Cardiac septum (tissue), 1 donor: ENCODE results near the gene ORAI2. TPM values are rescaled to one million over a fixed set of nuclear protein-coding genes. Genes with fewer than 3 reads are reported as not detected.

Source experiments
- DNase-seq: peaks from one replicate; pipeline ENCODE4 v3.0.0-alpha.2; 2020; ENCODE audit warnings: low spot score
- intact Hi-C: fragments of 100-400 bp; cut with DNase I; formaldehyde crosslinking; loops from one replicate; pipeline ENCODE4 v1.14.0; 2022
- total RNA-seq: library from RNA; stranded (reverse); fragmentation: NEBNext Ultra II Directional; extraction: Animal tissue kit (Norgen Biotek cat#: 25700); gene quantifications from one replicate; pipeline ENCODE4 v1.2.1, GENCODE V29; 2021
- donor health status: DM: no; HTN: no; CAD: no.

The ORAI2 gene
- total RNA-seq, 1 donor from 2014 or later, result 6.8 TPM

GRCh38 chr7:102410918-102411317 is 22.5 kb upstream of the ORAI2 start:
- intact Hi-C loops, result loop anchor here (5.0 kb wide), 1 partner anchor 56 kb away; no protein-coding TSS in a partner anchor
- no peak for DNase-seq

- DNase-seq, result peak; percentile 84
- intact Hi-C loops, result loop anchor here (5.0 kb wide), 1 partner anchor 55 kb away; no protein-coding TSS in a partner anchor
These were observed 20.8 kb upstream of the ORAI2 start for GRCh38 chr7:102412548-102412947.

GRCh38 chr7:102413091-102413490 is 20.3 kb upstream of the ORAI2 start:
- intact Hi-C loops, result loop anchor here (5.0 kb wide), 1 partner anchor 54 kb away; no protein-coding TSS in a partner anchor
- DNase-seq, result no peak

GRCh38 chr7:102413611-102414010 is 19.8 kb upstream of the ORAI2 start:
- no peak for DNase-seq
- intact Hi-C loops, result loop anchor here (5.0 kb wide), 1 partner anchor 54 kb away; no protein-coding TSS in a partner anchor

- DNase-seq, result peak; percentile 80
- intact Hi-C loops, result no loop called here
These were observed 17.6 kb upstream of the ORAI2 start for GRCh38 chr7:102415685-102416225.

- no peak for DNase-seq
- intact Hi-C loops, result no loop called here
These were observed 17.0 kb upstream of the ORAI2 start for GRCh38 chr7:102416406-102416805.

- intact Hi-C loops, result no loop called here
- DNase-seq, result no peak
These were observed 16.3 kb upstream of the ORAI2 start for GRCh38 chr7:102417105-102417504.

GRCh38 chr7:102418592-102418991 is 14.8 kb upstream of the ORAI2 start:
- intact Hi-C loops, result no loop called here
- DNase-seq, result no peak

- no peak for DNase-seq
These were observed 11.6 kb upstream of the ORAI2 start for GRCh38 chr7:102421706-102422240.

GRCh38 chr7:102424129-102424551 is 9.2 kb upstream of the ORAI2 start:
- DNase-seq, result no peak
- intact Hi-C loops, result no loop called here

More at GRCh38 chr7:102421706-102422240, 11.6 kb upstream of the ORAI2 start:
- intact Hi-C loops, result no loop called here

GRCh38 chr7:102424787-102425218 is 8.6 kb upstream of the ORAI2 start:
- peak; percentile 81 for DNase-seq
- intact Hi-C loops, result no loop called here

- intact Hi-C loops, result no loop called here
- peak; percentile 93 for DNase-seq
These were observed 7.6 kb upstream of the ORAI2 start for GRCh38 chr7:102425639-102426267.

GRCh38 chr7:102426268-102427018 is 6.9 kb upstream of the ORAI2 start:
- no peak for DNase-seq
- intact Hi-C loops, result no loop called here

- DNase-seq, result no peak
- intact Hi-C loops, result no loop called here
These were observed 6.4 kb upstream of the ORAI2 start for GRCh38 chr7:102427019-102427405.

- intact Hi-C loops, result no loop called here
- no peak for DNase-seq
These were observed 4.1 kb upstream of the ORAI2 start for GRCh38 chr7:102429141-102429899.

GRCh38 chr7:102431617-102432298 is 1.6 kb upstream of the ORAI2 start:
- DNase-seq, result no peak
- intact Hi-C loops, result no loop called here

- no peak for DNase-seq
- intact Hi-C loops, result no loop called here
These were observed 745 bp upstream of the ORAI2 start for GRCh38 chr7:102432442-102433218.

GRCh38 chr7:102434039-102434486 is 688 bp downstream of the ORAI2 start:
- no peak for DNase-seq
- intact Hi-C loops, result no loop called here
